GM23338 (cell line): ENCODE measurements around the gene ETNK1. TPM values are rescaled to one million over a fixed set of nuclear protein-coding genes. Genes with fewer than 3 reads are reported as not detected.

Source experiments
- ATAC-seq: fragments of 200-7000 bp; cut with Tn5 transposase; 3 replicates; pipeline ENCODE4 v1.9.1; 2020
- DNase-seq: peaks from one replicate; pipeline ENCODE4 v3.0.0-alpha.2; 2015; ENCODE audit warnings: low spot score
- H2AFZ ChIP-seq: fragments of 200-600 bp; sonication (generic); 2 replicates; pipeline ENCODE4 v1.8.0; 2016; ENCODE audit warnings: antibody characterized with exemption, mild to moderate bottlenecking, moderate library complexity
- H3F3A ChIP-seq: fragments of 200-600 bp; sonication (generic); replicated peaks from 2 replicates; pipeline ENCODE4 v1.8.0; 2017; ENCODE audit warnings: antibody characterized with exemption, mixed run types, low read depth
- H3K27ac ChIP-seq: fragments of 200-600 bp; sonication (generic); 2 replicates; pipeline ENCODE4 v1.6.1; 2016; ENCODE audit warnings: low read depth
- H3K27me3 ChIP-seq: fragments of 200-600 bp; sonication (generic); 2 replicates; pipeline ENCODE4 v1.8.0; 2016; ENCODE audit warnings: mild to moderate bottlenecking, mixed run types, moderate library complexity; ENCODE audit not compliant: insufficient read depth
- H3K36me3 ChIP-seq: fragments of 200-600 bp; sonication (generic); 2 replicates; pipeline ENCODE4 v1.8.0; 2016; ENCODE audit warnings: mild to moderate bottlenecking; ENCODE audit not compliant: insufficient read depth
- H3K4me1 ChIP-seq: fragments of 200-600 bp; sonication (generic); 2 replicates; pipeline ENCODE4 v1.8.0; 2016; ENCODE audit warnings: mild to moderate bottlenecking, moderate library complexity; ENCODE audit not compliant: insufficient read depth
- H3K4me2 ChIP-seq: fragments of 200-600 bp; sonication (generic); 2 replicates; pipeline ENCODE4 v1.7.1; 2017; ENCODE audit warnings: mixed run types
- H3K4me3 ChIP-seq: fragments of 200-600 bp; sonication (generic); 2 replicates; pipeline ENCODE4 v1.6.1; 2016; ENCODE audit warnings: mixed run types
- H3K79me2 ChIP-seq: fragments of 200-600 bp; sonication (generic); replicated peaks from 2 replicates; pipeline ENCODE4 v1.8.0; 2017; ENCODE audit warnings: mild to moderate bottlenecking; ENCODE audit not compliant: insufficient read depth
- H3K9me2 ChIP-seq: fragments of 200-600 bp; sonication (generic); 2 replicates; pipeline ENCODE4 v1.8.0; 2017; ENCODE audit not compliant: insufficient read depth
- H4K20me1 ChIP-seq: fragments of 200-600 bp; sonication (generic); replicated peaks from 2 replicates; pipeline ENCODE4 v1.8.0; 2017; ENCODE audit warnings: mild to moderate bottlenecking; ENCODE audit not compliant: insufficient read depth
- H3K27ac Mint-ChIP-seq: 2 replicates; pipeline ENCODE4 v1.8.0; 2020; ENCODE audit warnings: inconsistent platforms, mild to moderate bottlenecking, moderate library complexity, mixed read lengths
- H3K27me3 Mint-ChIP-seq: 3 replicates; pipeline ENCODE4 v1.8.0; 2022; ENCODE audit warnings: low read depth, mild to moderate bottlenecking, moderate library complexity, mixed read lengths, inconsistent platforms; ENCODE audit not compliant: insufficient read depth, poor library complexity
- H3K36me3 Mint-ChIP-seq: 3 replicates; pipeline ENCODE4 v1.8.0; 2021; ENCODE audit warnings: low read depth, mild to moderate bottlenecking, inconsistent platforms, moderate library complexity, mixed read lengths
- H3K4me1 Mint-ChIP-seq: 3 replicates; pipeline ENCODE4 v1.8.0; 2020; ENCODE audit warnings: mild to moderate bottlenecking, inconsistent platforms, mixed read lengths
- H3K4me3 Mint-ChIP-seq: 3 replicates; pipeline ENCODE4 v1.8.0; 2021; ENCODE audit warnings: moderate library complexity, mild to moderate bottlenecking, inconsistent platforms, mixed read lengths
- H3K9me3 Mint-ChIP-seq: 3 replicates; pipeline ENCODE4 v1.8.0; 2020; ENCODE audit warnings: moderate library complexity, mild to moderate bottlenecking, inconsistent platforms, mixed read lengths
- EZH2 ChIP-seq: fragments of 200-600 bp; sonication (generic); IDR thresholded peaks from one replicate; pipeline ENCODE4 v1.8.0; 2017; ENCODE audit warnings: antibody characterized with exemption, mild to moderate bottlenecking, low read depth; ENCODE audit not compliant: unreplicated experiment
- JUNB ChIP-seq: IDR thresholded peaks from one replicate; pipeline ENCODE4 v1.6.1; 2016; ENCODE audit warnings: antibody characterized with exemption; ENCODE audit not compliant: unreplicated experiment
- ZNF331 ChIP-seq: fragments of 250-450 bp; sonication (Bioruptor Pico); IDR thresholded peaks from 2 replicates; pipeline ENCODE4 v1.5.0; 2020; ENCODE audit warnings: low read depth, mild to moderate bottlenecking, moderate library complexity
- ZNF462 ChIP-seq: fragments of 250-450 bp; sonication (Bioruptor Pico); IDR thresholded peaks from 2 replicates; pipeline ENCODE4 v1.5.0; 2020; ENCODE audit warnings: mild to moderate bottlenecking, moderate library complexity
- polyA plus RNA-seq: library from polyadenylated mRNA; unstranded; fragments of >200 nt; fragmentation: Nextera tagmentation; extraction: Ambion mirVana; gene quantifications from 2 replicates; pipeline ENCODE4 v1.2.1, GENCODE V29; 2016
- total RNA-seq: library from RNA; depleted of rRNA; stranded (reverse); fragments of >200 nt; shearing (Covaris generic); gene quantifications from 2 replicates; pipeline ENCODE4 v1.2.3, GENCODE V29; 2014
- TF ChIP-seq, protein P1 (sequence below), 2 experiments: fragments of 200-600 bp in 1 of 2; sonication (generic) in 1 of 2; conservative IDR thresholded peaks; 2 replicates each; pipeline versions ENCODE4 v1.5.1 to v1.6.1; 2016 to 2017; ENCODE audit warnings: antibody characterized with exemption in 2 of 2, low read depth in 2 of 2, mild to moderate bottlenecking in 2 of 2, moderate library complexity in 1 of 2

The ETNK1 gene
- total and polyA plus RNA-seq, 2 experiments from 2014 or later, result 41.9 to 101 TPM

GRCh38 chr12:22712083-22712482 lies 87.1 kb downstream of the ETNK1 start:
- H3K4me3 Mint-ChIP-seq, result no peak overlapping the region
- peaks cover 6% of the 10 kb centered on the region for H3K27me3 Mint-ChIP-seq
- Histone ChIP-seq H3K27me3 (no peaks in the 10 kb centered on the region), H2AFZ (no peak overlapping the region), H3K36me3 (no peaks in the 10 kb centered on the region), H3K4me2 (no peak overlapping the region), H3K4me3 (no peak overlapping the region), H3K4me1 (no peaks in the 10 kb centered on the region; the same call in 1 of the 2 replicates), H3F3A (no peaks in the 10 kb centered on the region), H3K79me2 (no peaks in the 10 kb centered on the region), H3K27ac (no peak overlapping the region), H4K20me1 (no peaks in the 10 kb centered on the region), H3K9me2 (no peaks in the 10 kb centered on the region)
- no peaks in the 10 kb centered on the region for H3K9me3 Mint-ChIP-seq
- ATAC-seq (no peak), DNase-seq (no peak)
- TF ChIP-seq ZNF462 (CRISPR knock-in tag) (no peak), ZNF331 (CRISPR knock-in tag) (no peak), JUNB (no peak), EZH2 (no peak)
- TF ChIP-seq, protein P1, sequence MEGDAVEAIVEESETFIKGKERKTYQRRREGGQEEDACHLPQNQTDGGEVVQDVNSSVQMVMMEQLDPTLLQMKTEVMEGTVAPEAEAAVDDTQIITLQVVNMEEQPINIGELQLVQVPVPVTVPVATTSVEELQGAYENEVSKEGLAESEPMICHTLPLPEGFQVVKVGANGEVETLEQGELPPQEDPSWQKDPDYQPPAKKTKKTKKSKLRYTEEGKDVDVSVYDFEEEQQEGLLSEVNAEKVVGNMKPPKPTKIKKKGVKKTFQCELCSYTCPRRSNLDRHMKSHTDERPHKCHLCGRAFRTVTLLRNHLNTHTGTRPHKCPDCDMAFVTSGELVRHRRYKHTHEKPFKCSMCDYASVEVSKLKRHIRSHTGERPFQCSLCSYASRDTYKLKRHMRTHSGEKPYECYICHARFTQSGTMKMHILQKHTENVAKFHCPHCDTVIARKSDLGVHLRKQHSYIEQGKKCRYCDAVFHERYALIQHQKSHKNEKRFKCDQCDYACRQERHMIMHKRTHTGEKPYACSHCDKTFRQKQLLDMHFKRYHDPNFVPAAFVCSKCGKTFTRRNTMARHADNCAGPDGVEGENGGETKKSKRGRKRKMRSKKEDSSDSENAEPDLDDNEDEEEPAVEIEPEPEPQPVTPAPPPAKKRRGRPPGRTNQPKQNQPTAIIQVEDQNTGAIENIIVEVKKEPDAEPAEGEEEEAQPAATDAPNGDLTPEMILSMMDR (conservative IDR thresholded peaks at IDR 0.05; ENCODE audit: low read depth in 2 of 2), result no peak
- no peaks in the 10 kb centered on the region; the same call in 2 of the 3 replicates for H3K36me3 Mint-ChIP-seq
- H3K27ac Mint-ChIP-seq, result no peak overlapping the region
- peaks cover 6% of the 10 kb centered on the region for H3K4me1 Mint-ChIP-seq
